HG02588 (cell line): ENCODE measurements around the gene CREB5.
"Not testable (repeated sequence)": the region's sequence is repeated elsewhere in the genome, so short reads cannot be mapped to it uniquely, and the experiment has no call there.

Experiments
- ATAC-seq: cut with Tn5 transposase; IDR thresholded peaks from one replicate; pipeline ENCODE4 v1.9.1; 2021; ENCODE audit warnings: mild to moderate bottlenecking, moderate library complexity; ENCODE audit not compliant: unreplicated experiment

Gene CREB5

GRCh38 chr7:28761505-28761904, 349.2 kb downstream of the CREB5 start:
- no peak for ATAC-seq

DNA sequence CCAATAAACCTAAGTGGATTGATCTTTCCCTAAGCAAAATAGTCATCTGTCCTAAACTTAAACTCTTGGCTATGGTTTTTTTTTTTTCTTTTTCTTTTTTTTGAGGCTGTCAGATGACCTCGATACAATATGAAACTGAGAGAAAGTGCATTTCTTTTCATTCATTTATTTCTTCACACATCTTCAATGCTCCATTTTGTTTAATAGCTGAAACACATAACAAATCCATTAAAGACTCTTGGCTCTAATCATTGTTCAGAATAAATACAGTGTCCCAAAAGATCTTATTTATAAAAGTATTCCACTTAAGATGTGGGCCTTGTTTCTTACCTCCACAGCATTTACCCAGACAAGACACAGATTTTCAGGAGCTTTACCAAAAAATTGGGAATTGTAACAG, 350.3 kb downstream of the CREB5 start:
- ATAC-seq = no peak

DNA sequence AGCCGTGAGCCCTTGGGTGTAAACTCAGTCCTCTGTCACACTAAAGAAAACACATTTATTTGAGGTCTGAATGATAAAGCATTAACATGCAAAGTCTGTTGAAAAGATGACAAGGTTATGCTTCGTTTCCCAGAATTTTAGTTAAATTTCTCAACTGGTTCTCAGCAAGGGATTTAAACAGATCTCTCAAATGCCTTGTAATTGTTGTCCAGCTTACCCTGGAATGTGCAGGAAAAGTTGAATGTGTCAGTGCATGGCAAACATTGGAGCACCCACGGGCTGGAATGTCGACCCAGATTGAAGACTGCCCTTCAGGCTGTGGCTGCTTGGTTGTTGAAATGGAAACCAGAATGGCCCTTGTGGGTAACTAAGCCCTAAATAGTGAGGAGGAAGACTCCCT, 354.0 kb downstream of the CREB5 start:
- ATAC-seq = no peak

DNA sequence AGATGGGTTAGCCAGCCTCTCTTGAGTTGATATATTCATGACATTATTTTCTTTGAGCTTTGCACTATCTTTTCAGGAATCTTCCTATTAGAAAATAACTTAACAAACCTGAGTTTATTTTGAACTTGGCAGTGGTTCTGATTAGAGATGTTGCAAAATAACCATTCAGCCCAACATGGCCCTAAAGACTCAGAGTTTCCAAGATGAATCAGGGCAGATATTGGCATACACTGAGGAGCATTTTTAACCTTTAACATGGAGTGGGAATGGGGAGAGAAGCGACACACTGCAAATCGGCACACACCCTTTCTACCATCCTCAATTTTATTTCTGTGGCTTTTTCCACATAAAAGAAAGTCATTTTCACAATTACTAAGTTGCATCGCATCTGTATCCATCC, 355.0 kb downstream of the CREB5 start:
- no peak for ATAC-seq

- ATAC-seq = no peak
These were observed 356.3 kb downstream of the CREB5 start for GRCh38 chr7:28768577-28769147.

DNA sequence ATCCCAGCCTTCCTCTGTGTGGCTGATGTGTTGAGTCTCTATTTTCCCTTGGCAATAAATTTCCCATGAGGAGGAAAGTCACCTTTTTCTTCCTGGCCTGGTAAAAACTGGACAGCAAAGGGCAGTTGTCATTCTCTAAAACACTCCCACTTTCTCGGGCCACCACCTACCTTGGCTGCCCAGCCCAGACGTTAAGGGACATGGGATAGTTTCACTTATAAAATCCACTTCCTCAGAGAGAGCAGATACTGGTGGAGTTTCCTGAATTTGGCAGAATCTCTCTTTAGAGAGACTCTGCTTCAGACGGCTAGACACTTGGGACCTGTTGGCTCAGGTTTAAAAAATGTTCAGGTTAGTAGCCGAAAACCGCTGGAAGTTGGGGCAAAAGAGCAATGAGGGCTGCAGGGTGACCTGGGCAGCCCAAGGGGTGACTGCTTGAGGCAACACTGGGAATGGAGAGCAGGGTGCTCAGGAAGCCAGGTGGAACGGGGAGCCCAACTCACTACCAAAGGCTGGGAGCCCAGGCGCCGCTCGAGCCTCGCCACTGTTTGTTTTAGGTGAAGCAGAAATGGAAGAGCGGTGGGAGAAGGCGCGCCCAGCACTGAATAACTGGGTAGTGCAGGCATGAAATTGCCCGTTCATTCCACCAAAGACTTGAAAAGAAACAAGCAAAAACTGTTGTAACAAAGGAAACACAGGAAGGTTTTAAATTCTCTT, 359.7 kb downstream of the CREB5 start:
- ATAC-seq = no peak

- ATAC-seq = no peak
These were observed 361.3 kb downstream of the CREB5 start for GRCh38 chr7:28773423-28774145.

- no peak for ATAC-seq
These were observed 362.1 kb downstream of the CREB5 start for GRCh38 chr7:28774261-28774988.

- ATAC-seq = no peak
These were observed 364.3 kb downstream of the CREB5 start for GRCh38 chr7:28776463-28777157.

GRCh38 chr7:28778786-28779185, 366.5 kb downstream of the CREB5 start:
- no peak for ATAC-seq

GRCh38 chr7:28779954-28780353, 367.6 kb downstream of the CREB5 start:
- ATAC-seq = no peak

- ATAC-seq = no peak
These were observed 370.0 kb downstream of the CREB5 start for GRCh38 chr7:28782362-28782761.

GRCh38 chr7:28784171-28784902, 372.0 kb downstream of the CREB5 start:
- ATAC-seq = no peak

DNA sequence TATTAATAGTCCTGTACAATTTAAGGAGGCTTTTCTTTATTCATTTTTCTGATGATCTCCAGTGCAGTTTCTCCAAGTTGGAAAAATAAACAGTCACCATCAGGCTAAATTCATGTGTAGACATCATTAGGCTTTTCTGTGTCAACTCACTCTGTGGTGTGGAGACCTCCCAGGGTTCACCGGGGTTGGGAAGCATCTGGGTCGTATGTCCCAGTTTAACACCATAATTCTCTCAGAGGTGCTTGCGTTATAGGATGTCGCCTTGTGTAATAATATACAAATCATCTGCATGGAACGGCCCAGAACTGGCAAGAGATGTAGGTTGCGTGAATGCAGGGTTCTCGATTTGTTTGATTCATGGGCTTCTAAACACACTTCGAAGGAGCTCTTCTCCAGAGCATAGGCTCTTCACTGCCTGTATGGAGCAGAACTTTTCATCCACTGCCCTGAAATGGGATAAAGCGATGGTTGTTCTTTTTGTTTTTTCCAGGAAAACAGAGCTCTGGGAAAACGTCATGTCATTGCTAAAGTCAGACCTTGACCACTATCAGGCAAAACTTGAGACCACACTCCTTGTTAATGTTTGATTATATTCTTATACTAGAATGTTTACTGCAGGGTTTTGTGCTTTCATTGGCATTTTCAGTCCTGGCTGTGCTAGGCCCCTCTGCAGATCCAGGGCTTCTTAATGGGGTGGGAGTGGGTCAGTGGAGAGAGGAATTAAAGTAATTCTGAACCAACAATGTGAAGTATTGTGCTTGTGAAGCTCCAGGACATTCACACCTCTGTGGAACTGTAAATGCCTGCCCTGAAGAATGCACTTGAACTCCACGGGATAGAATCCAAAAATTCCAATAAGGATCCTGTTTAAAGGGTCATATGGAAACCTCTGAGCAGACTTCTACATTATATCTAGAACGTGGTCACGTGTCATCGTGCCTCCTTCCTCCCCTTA, 373.0 kb downstream of the CREB5 start:
- ATAC-seq = no peak

DNA sequence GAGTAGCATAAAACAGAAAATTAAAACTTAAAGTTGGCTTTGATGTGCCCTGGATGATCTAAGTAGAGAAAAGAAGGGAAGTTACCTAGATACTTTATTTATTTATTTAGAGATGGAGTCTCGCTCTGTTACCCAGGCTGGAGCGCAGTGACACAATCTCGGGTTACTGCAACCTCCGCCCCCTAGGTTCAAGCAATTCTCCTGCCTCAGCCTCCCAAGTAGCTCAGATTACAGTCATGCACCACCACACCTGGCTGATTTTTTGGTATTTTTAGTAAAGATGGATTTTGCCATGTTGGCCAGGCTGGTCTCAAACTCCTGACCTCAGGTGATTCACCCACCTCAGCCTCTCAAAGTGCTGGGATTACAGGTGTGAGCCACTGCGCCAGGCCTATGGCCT, 373.8 kb downstream of the CREB5 start:
- ATAC-seq = not testable (repeated sequence)

DNA sequence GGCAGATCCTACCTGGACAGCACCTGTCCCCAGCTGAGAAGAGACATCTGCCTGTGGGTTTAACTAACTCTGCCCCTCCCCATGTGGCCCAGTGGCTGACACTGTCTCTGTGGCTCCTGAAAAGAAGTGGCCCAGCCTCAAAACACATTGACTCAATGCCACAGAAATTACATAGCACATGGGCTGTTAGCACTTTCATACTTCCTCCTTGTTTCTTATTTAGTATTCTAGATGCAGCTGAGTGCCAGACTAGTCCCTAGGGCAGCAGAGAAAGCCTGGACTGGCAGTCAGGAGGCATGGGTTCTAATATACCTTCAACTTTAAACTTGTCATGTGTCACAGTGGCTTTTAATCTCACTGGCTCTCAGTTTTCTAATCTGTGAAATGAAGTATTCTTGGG, 374.8 kb downstream of the CREB5 start:
- ATAC-seq = no peak

GRCh38 chr7:28790467-28790866, 378.1 kb downstream of the CREB5 start:
- no peak for ATAC-seq

GRCh38 chr7:28792858-28793257, 380.5 kb downstream of the CREB5 start:
- ATAC-seq = no peak
